GM21381 (cell line): ENCODE measurements around the gene SLC27A2.
A peak's percentile ranks its signal among the peaks of the same experiment; 100 is the strongest.
"Not testable (repeated sequence)": the region's sequence is repeated elsewhere in the genome, so short reads cannot be mapped to it uniquely, and the experiment has no call there.

Experiments used
- ATAC-seq: cut with Tn5 transposase; IDR thresholded peaks from one replicate; pipeline ENCODE4 v1.9.1; 2021; ENCODE audit warnings: mild to moderate bottlenecking, moderate library complexity; ENCODE audit not compliant: unreplicated experiment

Gene SLC27A2

DNA sequence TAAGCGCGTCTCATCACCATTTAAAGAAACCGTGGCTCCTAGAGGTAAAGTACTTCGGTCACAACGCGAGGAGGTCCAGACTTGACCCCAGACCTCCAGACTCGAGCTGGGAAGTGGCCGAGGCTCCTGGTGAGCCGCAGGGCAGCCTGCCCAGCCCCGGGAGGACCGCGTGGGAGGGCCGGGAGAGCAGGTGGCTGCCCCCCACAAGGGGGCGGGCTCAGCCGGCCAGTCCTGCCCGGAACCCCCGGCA is at the start of gene SLC27A2:
Gene SLC27A2 (plus strand): TSS at position 228 of the 250 bp plus-strand sequence. CDS start 232 bp downstream, outside the sequence.
- ATAC-seq, result no peak

DNA sequence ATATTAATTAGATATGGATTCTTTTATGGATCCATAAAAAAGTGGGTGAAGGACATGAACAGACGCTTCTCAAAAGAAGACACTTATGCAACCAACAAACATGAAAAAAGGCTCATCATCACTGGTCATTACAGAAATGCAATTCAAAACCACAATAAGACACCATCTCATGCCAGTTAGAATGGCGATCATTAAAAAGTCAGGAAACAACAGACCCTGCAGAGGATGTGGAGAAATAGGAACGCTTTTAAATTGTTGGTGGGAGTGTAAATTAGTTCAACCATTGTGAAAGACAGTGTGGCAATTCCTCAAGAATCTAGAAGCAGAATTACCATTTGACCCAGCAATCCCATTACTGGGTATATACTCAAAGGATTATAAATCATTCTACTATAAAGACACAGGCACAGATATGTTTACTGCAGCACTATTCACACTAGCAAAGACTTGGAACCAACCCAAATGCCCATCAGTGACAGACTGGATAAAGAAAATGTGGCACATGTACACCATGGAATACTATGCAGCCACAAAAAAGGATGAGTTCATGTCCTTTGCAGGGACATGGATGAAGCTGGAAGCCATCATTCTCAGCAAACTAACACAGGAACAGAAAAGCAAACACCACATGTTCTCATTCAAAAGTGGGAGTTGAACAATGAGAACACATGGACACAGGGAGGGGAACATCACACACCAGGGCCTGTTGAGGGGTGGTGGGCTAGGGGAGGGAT is 49.6 kb upstream of the SLC27A2 start:
- ATAC-seq, result not testable (repeated sequence)

DNA sequence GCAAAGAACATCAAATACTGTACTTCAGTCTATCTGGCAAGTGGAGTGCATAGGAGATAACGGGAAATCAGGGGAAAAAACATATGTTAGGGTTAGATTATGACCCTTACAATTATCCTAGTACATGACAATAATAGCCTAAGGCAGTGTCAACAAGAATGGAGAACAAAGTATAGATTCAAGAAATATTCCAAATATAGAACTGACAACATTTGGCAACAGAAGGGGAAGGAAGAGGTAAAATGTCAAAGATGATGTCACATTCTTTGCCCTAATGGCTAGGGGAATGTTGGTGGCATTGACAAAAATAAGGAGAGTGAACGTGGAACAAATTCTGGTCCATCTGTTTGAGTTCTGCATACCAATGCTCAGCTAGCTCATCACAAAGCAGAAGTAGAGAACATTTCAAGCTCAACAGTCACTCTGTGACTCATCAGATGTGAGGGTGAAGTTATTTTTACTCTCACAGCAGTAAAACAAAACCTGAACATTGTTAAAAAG is 47.4 kb upstream of the SLC27A2 start:
- peak; percentile 69 for ATAC-seq

DNA sequence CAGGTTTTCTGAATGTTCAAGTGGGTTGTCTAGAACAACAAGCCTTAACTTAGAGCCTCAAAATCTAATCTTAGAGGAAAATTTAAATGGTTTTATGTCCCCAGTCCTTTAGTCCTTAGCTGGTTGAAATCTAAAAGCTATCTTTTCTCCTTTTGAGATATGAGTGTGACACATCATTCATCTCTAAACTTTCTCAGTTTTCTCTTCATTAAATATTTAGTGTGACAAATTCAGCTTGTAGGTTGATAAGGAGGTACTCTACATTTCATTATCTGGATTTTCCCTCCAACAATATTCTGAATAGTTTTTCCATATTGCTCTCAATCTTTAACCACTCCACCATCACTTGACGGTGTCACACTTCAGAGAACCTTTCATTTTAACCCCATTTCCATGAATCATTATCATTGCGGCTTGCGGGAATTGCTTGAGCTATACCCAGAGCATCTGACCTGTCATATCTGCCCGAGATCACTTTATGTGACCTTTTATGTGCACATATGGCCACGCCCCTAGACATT is 46.9 kb upstream of the SLC27A2 start:
- peak; percentile 47 for ATAC-seq

DNA sequence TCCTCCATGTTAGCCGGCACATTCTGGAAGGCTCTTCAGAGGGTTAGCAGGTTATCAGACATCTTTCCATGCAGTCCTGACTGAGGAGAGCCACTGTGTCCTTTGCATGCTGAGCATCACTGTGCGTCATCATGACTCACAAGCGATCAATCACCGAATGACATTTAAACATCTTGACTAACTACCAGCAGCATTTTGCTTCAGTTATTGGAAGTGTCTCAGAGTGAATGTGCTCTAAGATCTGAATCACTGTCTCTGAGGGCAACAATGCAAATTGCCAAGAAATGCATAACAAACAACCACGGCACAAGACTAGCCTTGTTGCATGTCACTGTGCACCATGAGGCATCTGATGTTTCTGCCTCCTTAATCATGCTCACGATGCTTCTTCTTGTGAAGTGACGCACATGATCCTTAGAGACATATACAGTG is 44.6 kb upstream of the SLC27A2 start:
- no peak for ATAC-seq

DNA sequence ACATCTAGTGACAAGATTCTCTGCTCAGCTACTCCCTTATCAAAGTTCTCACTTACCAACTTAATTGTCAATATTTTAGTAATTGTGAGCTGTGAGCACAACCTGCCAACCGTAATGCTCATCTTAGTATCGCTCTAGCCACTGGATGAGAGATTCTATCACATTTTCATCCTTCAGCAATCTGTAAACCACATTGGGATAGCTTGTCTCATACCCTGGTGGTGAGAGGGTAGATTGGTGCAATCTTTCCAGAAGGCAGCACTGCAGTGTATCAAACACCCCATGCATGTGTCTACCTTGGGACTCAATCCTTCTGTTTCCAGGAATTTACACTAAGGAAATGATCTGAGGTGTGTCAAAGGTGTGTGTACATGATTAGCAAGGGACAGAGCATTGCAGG is 44.1 kb upstream of the SLC27A2 start:
- ATAC-seq, result no peak

DNA sequence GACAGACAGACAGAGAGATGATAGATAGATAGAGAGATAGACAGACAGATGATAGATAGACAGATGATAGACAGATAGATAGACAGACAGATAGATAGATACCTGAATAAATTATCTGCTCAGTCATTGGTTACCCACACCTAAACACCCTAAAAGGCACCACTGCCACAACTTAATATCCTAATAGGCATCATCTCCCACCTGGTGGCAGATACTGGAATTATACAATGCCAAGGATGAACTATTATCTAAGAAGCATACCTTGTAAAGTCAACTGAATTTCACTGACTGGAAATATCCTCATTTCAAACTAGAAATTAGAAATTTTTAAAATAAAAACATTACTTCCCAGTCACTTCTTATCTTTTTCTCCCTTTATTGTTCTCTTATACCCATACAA is 43.6 kb upstream of the SLC27A2 start:
- no peak for ATAC-seq

DNA sequence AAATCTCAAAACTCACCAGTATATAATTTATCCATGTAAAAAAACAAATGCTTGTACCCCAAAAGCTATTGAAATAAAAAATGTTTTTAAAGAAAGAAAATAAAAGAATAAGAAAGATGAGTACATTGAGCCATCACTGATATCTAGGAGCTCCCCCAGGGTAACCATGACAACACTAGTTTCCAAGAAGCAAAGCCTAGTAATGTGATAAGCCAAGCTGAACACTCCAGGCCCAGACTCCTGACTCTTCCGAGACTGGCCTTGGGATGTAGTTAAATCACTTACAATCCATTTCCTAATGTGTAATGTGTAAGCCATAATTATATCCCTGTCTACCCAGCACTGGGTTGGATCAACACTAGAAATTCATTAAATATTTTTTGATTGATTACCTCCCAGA is 41.9 kb upstream of the SLC27A2 start:
- no peak for ATAC-seq

DNA sequence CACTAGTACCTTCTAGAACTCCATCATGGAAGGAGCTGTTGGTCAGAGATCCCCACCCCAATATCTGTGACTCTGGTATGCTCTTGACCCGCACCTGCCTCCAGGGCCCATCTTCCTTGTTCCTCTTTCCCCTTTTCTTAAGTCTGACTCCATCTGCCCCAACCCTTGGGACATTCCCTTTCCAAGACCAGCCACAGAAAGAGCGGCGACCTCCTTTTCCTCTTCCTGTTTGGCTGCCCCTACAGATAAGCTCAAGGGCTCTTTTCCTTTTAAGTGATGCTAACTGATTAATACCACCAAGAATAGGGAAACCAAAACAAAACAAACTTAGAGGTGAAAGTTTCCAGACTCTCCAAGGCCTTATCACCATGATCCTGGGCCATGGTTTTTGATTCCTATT is 41.0 kb upstream of the SLC27A2 start:
- ATAC-seq, result no peak

DNA sequence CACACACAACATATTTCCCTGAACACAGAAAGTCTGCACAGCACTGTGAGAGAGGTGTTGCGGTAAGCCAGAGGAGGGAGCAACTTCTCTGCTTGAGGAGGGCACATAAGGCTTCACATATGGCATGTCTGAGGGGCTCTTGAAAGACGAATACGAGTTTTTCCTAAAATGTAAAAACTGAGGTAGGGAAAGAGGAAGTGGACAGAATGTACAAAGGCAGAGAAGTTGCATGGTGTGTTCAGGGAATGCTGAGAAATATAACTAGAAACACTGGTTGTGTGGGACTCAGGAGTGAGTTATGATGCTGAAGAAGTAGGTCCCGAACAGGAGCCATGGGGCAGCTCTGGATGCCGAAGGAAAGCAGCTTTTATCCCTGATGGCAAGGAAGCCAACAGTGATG is 40.1 kb upstream of the SLC27A2 start:
- ATAC-seq, result no peak

DNA sequence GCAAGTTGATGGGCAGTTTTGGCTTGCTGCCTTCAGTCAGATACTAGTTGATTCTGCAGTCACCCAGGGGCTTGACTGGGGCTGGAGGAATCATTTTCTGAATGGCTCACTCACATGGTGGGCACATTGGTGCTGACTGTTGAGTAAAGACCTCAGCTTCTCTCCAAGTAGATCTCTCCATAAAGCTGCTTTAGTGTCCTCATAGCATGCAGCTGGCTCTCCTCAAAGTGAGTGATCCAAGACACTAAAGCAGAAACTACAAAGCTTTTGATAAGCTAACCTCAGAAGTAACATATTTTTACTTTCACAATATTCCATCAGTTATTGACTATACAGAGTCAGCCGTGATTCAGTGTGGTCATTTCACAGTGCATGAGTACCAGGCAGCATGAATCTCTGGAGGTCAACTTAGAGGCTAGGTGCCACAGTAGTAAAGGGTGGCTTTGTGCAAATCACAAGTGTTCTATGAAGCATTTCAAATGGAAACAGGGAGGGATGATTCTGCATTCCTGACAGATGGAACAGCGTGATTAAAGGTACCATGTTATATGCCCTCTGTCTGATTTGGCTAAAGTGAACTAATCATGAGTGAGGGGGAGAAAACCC is 38.6 kb upstream of the SLC27A2 start:
- no peak for ATAC-seq

DNA sequence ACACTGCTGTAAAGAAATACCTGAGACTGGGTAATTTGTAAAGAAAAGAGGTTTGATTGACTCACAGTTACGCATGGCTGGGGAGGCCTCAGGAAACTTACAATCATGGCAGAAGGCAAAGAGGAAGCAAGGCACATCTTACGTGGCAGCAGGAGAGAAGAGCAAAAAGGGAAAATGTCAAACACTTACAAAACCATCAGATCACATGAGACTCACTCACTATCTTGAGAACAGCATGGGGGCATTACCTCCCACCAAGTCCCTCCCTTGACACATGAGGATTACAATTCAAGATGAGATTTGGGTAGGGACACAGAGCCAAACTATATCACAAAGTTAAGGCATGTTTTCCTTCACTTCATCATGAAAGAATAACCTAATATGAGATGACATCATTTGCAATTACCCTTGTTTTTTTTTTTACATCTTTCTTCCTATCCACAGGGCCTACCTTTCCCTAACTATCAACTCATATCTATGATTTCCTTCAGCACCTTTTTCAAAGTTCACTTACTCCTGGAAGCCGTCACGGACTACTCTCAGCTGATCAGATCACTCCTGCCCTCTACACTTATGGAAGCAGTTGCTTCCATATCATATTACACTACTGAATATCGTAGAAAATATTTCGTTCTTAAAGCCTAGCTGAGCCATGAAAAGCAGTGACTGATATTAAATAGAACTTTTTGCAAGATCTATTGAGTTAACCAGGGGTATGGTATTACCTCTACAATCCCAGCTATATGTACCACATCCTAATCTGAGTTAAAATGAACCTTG is 37.5 kb upstream of the SLC27A2 start:
- ATAC-seq, result no peak

DNA sequence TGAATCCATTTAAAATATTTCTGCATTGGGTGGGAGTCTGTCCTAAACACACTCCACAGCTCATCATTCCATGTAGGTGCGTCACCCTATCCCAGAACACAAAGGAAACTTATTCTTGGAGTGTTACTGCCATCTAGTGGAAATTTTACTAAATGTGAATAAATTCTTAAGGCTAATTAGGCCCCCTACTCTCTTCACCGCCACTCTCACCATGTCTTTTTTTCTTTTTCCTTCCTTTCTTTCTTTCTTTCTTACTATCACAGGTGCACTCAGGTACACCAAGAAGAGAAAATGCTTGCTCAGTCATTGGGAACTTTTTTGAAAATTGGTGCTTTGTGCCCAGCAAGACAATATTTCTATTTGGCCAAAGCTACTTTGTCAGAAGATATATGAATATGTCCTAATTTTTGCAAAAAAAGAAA is 36.5 kb upstream of the SLC27A2 start:
- no peak for ATAC-seq

DNA sequence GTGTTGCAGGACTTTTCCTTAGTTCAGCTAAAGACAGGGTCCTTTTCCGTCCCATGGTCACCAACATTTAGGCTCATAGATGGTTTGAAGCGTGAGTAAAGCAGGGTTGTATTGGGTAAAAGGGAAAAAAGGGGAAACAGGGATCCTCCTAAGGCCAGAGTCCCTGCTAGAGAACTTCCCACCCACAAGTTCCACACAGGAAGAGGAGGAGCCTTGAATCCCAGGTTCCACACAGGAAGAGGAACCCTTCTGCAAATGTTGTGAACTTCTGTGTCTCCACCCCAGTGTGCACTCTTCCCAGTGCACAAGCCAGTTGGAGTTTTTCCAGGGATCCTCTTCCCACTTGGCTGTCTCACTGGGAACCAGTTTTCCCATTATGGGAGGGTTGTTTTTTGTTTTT is 35.4 kb upstream of the SLC27A2 start:
- ATAC-seq, result no peak

DNA sequence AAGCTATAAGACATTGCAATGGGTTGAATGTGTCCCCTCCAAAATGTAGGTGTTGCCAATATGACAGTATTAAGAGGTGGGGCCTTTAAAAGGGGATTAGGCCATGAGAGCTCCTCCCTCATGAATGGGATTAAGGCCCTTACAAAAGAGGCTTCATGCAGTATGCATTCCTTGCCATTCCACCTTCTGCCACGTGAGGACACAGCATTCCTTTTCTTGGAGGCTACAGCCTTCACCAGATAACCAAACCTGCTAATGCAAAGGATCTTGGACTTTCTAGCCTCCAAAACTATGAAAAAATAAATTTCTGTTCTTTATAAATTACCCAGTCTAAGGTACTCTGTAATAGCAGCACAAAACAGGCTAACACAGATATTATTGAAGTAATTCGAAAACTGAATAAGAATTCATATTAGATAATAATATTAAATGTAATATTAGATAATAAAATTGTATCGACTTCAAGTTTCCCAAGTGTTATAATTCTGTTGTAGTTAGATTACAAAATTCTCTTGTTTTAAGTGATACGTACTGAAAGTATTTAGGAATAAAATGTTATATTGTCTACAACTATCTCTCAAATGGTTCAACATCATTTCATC is 33.5 kb upstream of the SLC27A2 start:
- no peak for ATAC-seq

DNA sequence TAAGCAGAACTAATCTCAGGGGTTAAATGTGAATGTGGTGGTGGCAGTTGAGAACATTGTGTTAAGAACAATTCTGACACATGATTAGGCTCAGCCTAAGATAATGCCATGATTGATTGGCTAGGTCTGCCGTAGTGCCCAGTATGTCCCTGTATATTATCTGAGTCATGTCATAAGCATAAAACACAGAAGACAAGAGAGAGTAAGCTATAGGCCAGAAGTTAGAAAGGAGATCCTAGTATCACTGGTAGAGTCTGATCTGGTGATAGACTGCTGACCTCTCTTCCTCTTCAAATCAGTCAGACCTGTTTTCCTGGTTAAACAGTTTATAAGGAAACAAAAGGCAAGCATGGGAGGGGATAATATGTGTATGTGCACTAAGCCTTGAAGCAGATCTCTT is 32.9 kb upstream of the SLC27A2 start:
- no peak for ATAC-seq

DNA sequence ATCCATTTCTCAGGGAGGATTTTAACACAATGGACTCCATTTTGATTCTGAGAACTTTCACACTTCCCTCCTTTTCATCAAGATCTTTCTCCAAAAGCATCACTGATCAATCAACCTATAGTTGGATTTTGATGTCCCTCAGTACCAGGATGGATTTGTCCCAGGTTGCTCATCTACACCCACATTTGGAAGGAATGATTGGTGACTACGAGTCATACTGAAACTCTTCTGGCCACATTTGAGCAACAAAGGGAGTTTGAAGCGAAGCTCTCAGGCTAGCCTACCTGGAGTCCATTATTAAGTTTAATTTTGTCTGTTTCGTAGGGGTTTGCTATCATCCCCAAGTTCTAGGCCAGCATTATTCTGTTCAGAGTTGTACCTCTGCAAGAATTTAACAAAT is 31.6 kb upstream of the SLC27A2 start:
- no peak for ATAC-seq

DNA sequence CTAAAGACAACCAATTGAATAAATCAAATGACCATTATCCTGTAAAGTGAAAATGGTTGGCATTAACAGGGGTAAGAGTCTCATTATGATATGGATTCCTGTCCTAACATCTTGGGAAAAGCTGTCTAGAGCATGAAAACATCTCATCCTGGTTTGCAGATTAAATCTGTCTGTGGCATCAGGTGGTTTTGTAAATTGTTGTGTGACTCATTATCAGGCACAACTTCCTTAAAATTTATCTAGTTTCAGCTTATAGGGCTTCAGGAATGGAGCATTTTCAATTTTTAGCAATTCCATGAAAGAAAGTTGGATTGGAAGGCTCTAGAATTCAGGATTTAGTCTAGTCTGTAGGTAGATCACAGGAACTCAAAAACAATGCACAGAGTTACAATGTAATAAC is 31.1 kb upstream of the SLC27A2 start:
- no peak for ATAC-seq

DNA sequence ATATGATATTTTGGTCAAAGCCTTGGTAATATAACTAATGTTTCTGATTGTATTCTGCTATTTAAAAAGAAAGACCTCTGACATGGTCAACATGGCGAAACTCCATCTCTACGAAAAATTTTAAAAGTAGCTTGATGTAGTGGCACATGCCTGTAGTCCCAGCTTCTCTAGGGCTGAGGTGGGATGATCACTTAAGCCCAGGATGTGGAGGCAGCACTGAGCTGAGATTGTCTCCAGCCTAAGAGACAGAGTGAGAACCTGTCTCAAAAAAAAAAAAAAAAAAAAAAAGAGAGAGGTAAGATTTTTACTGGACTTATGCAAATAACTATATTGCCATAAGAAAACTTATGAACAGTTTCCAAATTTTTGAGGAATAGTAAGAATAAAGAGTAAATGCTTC is 30.5 kb upstream of the SLC27A2 start:
- ATAC-seq, result no peak

DNA sequence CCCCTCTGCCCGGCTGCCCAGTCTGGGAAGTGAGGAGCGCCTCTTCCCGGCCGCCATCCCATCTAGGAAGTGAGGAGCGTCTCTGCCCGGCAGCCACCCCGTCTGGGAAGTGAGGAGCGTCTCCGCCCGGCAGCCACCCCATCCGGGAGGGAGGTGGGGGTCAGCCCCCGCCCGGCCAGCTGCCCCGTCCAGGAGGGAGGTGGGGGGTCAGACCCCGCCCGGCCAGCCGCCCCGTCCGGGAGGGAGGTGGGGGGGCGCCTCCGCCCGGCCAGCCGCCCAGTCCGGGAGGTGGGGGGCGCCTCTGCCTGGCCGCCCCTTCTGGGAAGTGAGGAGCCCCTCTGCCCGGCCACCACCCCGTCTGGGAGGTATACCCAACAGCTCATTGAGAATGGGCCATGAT is 23.8 kb upstream of the SLC27A2 start:
- not testable (repeated sequence) for ATAC-seq

DNA sequence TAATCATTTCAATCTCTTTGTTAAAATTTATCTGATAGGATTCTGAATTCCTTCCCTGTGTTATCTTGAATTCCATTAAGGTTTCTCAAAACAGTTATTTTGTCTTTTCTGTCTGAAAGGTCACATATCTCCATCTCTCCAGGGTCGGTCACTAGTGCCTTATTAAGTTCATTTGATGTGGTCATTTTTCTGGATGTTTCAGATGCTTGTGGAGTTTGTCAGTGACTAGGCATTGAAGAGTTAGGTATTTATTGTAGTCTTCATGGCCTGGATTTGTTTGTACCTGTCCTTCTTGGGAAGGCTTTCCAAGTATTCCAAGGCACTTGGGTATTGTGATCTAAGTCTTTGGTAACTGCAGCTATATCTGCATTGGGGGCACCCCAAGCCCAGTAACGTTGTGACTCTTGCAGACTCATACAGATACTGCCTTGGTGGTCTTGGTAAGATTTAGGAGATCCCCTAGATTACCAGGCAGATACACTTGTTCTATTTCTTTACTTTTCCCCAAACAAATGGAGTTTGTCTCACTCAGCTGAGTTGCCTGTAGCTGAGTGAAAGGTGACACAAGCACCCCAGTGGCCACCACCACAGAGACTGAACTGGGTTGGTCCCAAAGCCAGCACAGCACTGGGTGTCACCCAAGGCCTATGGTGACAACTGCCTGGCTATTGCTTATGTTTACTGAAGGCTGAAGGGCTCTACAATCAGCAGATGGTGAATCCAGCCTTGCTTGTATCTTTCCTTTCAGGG is 18.9 kb upstream of the SLC27A2 start:
- ATAC-seq, result no peak
